Fibroblast of skin of right quadriceps (primary cell): ENCODE measurements around the gene PDZK1IP1.
"Not testable (repeated sequence)": the region's sequence is repeated elsewhere in the genome, so short reads cannot be mapped to it uniquely, and the experiment has no call there.

Source experiments
- DNase-seq: peaks from one replicate; pipeline ENCODE4 v3.0.0-alpha.2; 2013

The PDZK1IP1 gene

GRCh38 chr1:47223921-47224675 is 34.3 kb upstream of the PDZK1IP1 start:
- no peak for DNase-seq

DNA sequence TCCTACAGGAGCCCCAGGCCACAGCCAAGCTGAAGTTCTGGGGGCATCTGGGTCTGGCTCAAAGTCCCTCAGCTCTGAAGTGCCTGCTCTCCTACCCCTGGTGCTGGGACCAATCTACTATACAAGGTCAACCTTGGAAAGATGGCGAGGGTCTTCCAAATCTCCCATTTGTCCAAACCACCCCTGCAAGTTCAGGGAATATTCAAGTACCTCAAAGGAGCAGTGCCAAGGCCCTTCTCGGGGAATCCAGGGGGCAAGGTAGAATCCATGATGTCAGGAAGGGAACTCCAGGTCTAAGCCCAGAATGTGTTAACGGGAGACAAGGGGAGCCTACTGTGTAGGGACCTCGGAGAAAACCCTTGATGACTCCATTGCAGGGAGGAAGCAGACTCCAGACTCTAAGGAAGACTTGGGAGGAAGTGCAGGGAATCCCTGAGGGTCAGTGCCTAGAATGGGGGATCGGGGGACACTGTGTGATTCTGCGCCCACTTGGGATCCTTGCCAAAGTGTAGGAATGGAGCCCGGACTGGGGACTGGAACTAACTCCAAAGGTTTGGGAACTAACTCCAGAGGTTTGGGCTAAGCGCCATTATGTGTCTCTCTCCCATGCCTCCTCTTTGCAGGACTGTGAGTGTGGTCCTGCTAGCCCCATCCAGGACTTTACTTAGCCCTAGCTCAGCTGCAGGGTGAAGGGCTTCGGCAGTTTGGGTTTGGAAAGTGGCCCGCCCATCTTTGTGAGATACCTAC is 33.5 kb upstream of the PDZK1IP1 start:
- no peak for DNase-seq

DNA sequence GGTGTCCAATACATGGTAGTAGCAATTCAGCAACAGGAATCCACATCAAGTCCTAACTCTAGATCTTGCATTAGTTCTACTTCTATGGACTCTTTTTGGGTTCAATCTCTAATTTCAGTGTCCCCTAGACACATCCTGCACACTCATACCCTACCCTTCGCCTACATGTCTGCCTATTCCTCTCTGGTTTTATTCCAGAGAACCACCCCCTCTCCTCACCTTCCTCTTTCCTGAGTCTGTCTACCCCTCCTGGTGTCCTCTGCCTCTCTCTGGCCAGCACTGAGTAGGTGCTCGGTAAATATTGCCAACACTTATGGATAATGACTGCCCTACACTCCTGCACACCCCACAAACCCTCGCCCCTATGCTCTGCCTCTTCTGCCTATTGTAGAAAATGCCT is 32.6 kb upstream of the PDZK1IP1 start:
- DNase-seq, result no peak

DNA sequence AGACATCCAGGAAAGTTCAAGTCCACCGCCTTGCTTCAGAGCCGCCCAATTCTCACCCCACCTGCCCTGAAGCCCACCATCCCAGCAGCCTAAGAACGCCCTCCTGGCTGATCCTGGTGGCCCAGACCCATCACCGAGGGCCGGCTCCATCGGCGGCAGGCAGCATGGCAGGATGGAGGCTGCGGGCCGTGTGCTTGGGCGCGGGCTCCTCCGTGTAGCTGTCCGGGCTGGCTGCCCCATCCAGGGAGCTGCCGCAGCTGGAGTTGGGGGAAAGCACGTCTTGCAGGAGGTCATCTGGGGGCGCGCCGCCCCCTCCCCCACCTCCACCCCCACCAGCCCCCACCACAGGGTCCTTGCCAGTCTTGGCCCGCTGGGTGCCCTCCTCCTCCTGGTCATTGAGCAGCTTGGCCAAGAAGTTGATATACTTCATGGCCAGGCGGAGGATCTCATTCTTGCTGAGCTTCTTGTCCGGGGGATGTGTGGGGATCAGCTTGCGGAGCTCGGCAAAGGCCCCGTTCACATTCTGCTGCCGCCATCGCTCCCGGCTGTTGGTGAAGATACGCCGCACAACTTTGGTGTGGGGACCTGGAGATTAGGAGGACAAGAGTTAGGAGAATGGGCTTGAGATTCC is 29.9 kb upstream of the PDZK1IP1 start:
- no peak for DNase-seq

GRCh38 chr1:47219001-47219400 is 29.2 kb upstream of the PDZK1IP1 start:
- no peak for DNase-seq

- DNase-seq, result no peak
These were observed 26.6 kb upstream of the PDZK1IP1 start for GRCh38 chr1:47216278-47217059.

DNA sequence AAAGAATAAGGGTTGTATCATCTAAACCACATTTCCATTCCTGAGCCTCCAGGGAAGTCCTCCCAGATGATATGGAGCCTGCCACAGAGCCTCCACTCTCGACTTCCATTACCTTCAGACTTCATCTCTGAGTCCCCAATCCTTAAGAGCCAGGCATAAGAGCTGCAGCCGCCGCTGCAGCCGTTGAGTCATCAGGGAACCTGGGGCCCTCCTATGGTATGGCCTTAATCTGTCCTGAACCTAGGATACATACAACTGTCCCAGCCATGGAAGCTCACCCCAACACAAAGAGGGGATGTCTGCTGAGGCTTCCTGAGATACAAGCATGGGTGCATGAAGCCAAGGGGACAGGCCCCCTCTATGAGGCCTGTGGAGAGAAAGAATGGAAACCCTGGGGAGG is 25.9 kb upstream of the PDZK1IP1 start:
- no peak for DNase-seq

- no peak for DNase-seq
These were observed 24.7 kb upstream of the PDZK1IP1 start for GRCh38 chr1:47214549-47214948.

- no peak for DNase-seq
These were observed 23.6 kb upstream of the PDZK1IP1 start for GRCh38 chr1:47213230-47213963.

- DNase-seq, result no peak
These were observed 22.9 kb upstream of the PDZK1IP1 start for GRCh38 chr1:47212636-47213229.

- no peak for DNase-seq
These were observed 22.0 kb upstream of the PDZK1IP1 start for GRCh38 chr1:47211796-47212269.

- no peak for DNase-seq
These were observed 20.8 kb upstream of the PDZK1IP1 start for GRCh38 chr1:47210666-47211065.

DNA sequence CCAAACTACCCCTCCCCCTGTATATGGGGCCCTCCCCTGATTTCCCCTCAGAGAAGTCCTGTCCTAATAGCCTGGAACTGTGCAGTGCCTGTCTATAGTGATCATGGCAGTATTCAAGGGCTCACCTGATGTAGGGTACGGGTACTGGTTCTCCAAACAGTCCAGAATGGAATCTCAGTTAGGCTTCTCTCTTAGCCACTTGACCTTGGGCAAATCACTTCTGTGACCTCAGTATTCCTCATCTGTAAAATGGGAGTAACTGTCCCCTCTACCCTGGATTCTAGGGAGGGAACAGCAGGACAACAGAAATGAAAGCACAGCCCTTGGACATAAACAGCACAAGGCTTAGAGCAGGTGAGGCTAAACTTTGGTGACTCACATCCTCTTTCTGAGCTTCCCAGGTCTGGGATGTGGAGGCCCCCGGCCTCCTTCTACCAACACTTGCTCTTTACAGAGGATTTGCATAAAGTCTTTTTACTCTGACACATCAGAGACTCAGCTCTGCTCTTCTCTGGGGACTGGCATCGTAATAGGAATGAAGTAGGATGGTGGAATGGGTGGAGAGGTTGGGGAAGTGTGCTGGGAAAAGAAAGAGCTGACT is 20.0 kb upstream of the PDZK1IP1 start:
- no peak for DNase-seq

- DNase-seq, result no peak
These were observed 19.3 kb upstream of the PDZK1IP1 start for GRCh38 chr1:47209091-47209490.

- no peak for DNase-seq
These were observed 18.6 kb upstream of the PDZK1IP1 start for GRCh38 chr1:47208374-47208850.

GRCh38 chr1:47207803-47208373 is 18.1 kb upstream of the PDZK1IP1 start:
- DNase-seq, result peak; percentile 22

DNA sequence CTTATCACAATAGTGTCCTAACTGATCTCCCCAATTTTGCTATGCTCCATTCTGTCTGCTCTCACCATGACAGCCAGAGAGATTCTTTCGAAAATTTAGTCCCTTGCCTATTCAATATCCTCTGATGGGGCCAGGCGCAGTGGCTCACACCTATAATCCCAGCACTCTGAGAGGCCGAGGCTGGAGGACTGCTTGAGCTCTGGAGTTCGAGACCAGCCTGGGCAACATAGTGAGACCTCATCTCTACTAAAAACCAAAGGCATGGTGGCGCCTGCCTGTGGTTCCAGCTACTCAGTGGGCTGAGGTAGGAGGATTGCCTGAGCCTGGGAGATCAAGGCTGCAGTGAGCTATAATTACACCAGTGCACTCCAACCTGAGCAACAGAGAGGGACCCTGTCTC is 16.1 kb upstream of the PDZK1IP1 start:
- DNase-seq, result no peak

GRCh38 chr1:47203504-47203903 is 13.7 kb upstream of the PDZK1IP1 start:
- not testable (repeated sequence) for DNase-seq

- DNase-seq, result no peak
These were observed 11.3 kb upstream of the PDZK1IP1 start for GRCh38 chr1:47201179-47201578.

- no peak for DNase-seq
These were observed 8.4 kb upstream of the PDZK1IP1 start for GRCh38 chr1:47198214-47198613.

DNA sequence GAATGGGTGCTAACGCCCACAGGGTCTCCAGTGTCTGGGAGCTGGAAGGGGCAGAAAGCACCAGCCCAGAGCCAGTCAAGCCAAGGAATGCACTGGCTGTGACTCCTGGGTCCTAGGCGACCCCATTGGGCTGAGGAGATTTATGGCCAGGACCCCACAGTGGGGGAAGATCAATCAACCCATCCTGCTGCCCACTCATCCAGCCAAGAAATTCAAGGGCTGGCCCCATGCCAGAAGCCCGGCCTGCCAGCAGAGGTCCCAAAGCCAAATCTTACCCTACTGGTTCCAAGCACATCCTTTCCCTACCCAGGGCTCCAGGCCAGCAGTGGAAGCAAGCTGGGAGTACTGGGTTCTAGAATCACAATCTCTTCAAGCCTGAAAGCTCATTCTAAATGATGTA is 6.8 kb upstream of the PDZK1IP1 start:
- no peak for DNase-seq
